Caco-2 (cell line): ENCODE measurements around the gene NIF3L1. TPM values are rescaled to one million over a fixed set of nuclear protein-coding genes. Genes with fewer than 3 reads are reported as not detected.
A peak's percentile ranks its signal among the peaks of the same experiment; 100 is the strongest.

Experiments used
- BruUV-seq: library from RNA; stranded (reverse); fragments of 400-500 nt; replicated peaks from 2 replicates; lab custom pipeline; 2021; lab: Mats Ljungman, UMichigan
- CTCF ChIA-PET: fragments of 300-600 bp; sonication (Branson Sonifier 250); formaldehyde crosslinking; loops from one replicate; lab custom pipeline; 2022; ENCODE audit warnings: antibody characterized with exemption; lab: Charles Lee
- POLR2A ChIA-PET: fragments of 300-600 bp; sonication (Branson Sonifier 250); formaldehyde crosslinking; loops from one replicate; lab custom pipeline; 2022; ENCODE audit warnings: antibody characterized with exemption; lab: Charles Lee
- DNase-seq, 2 experiments: peaks; one replicate each; pipeline versions ENCODE4 v3.0.0 to v3.0.0-alpha.2; 2020 to 2022
- H3K27me3 ChIP-seq: replicated peaks from 2 replicates; pipeline ENCODE4 v1.6.0; 2011; ENCODE audit warnings: low read length; ENCODE audit not compliant: control insufficient read depth, insufficient read depth
- H3K36me3 ChIP-seq: 2 replicates; pipeline ENCODE4 v1.5.1; 2011; ENCODE audit warnings: low read length; ENCODE audit not compliant: control insufficient read depth, insufficient read depth
- H3K4me1 ChIP-seq: fragments of 250-450 bp; sonication (Bioruptor Pico); 2 replicates; pipeline ENCODE4 v1.5.1; 2020; ENCODE audit warnings: mild to moderate bottlenecking
- H3K4me3 ChIP-seq: 2 replicates; pipeline ENCODE4 v1.5.1; 2011; ENCODE audit warnings: low read depth, mild to moderate bottlenecking, control low read depth, low read length
- H3K9me3 ChIP-seq: fragments of 250-450 bp; sonication (Bioruptor Pico); 2 replicates; pipeline ENCODE4 v1.5.1; 2020; ENCODE audit warnings: mild to moderate bottlenecking, moderate library complexity
- H3K27ac Mint-ChIP-seq: one replicate; pipeline ENCODE4 v1.8.0; 2022; ENCODE audit warnings: mixed read lengths; ENCODE audit not compliant: unreplicated experiment
- H3K27me3 Mint-ChIP-seq: one replicate; pipeline ENCODE4 v1.8.0; 2022; ENCODE audit warnings: mixed read lengths; ENCODE audit not compliant: insufficient read depth, unreplicated experiment
- H3K36me3 Mint-ChIP-seq: one replicate; pipeline ENCODE4 v1.8.0; 2022; ENCODE audit warnings: mild to moderate bottlenecking, mixed read lengths; ENCODE audit not compliant: insufficient read depth, unreplicated experiment
- H3K4me1 Mint-ChIP-seq: one replicate; pipeline ENCODE4 v1.8.0; 2022; ENCODE audit warnings: low read depth, mixed read lengths; ENCODE audit not compliant: unreplicated experiment
- H3K4me3 Mint-ChIP-seq: one replicate; pipeline ENCODE4 v1.8.0; 2022; ENCODE audit warnings: mild to moderate bottlenecking, moderate library complexity, mixed read lengths; ENCODE audit not compliant: unreplicated experiment
- H3K9me3 Mint-ChIP-seq: one replicate; pipeline ENCODE4 v1.8.0; 2022; ENCODE audit warnings: mixed read lengths; ENCODE audit not compliant: unreplicated experiment
- intact Hi-C: fragments of 100-400 bp; cut with micrococcal nuclease; formaldehyde crosslinking; loops from one replicate; pipeline ENCODE4 v1.10.0; 2022; ENCODE audit not compliant: unreplicated experiment
- total RNA-seq: library from RNA; stranded (reverse); gene quantifications from 2 replicates; pipeline ENCODE4 v1.2.3, GENCODE V29; 2022
- TF ChIP-seq, protein P1 (sequence below), 2 experiments: fragments of 200-600 bp in 1 of 2; IDR thresholded peaks; 1 replicate in 1 of 2; 2 replicates in 1 of 2; pipeline versions ENCODE4 v1.5.1 to v1.8.0; 2011 to 2022; ENCODE audit warnings: antibody characterized with exemption in 1 of 2, control low read depth in 1 of 2, inconsistent platforms in 1 of 2, low read depth in 1 of 2, low read length in 1 of 2, mild to moderate bottlenecking in 1 of 2, moderate library complexity in 1 of 2; ENCODE audit not compliant: insufficient read depth in 1 of 2, severe bottlenecking in 1 of 2, unreplicated experiment in 1 of 2

Gene NIF3L1
- total RNA-seq, 1 experiment from 2014 or later: 49.7 TPM

DNA sequence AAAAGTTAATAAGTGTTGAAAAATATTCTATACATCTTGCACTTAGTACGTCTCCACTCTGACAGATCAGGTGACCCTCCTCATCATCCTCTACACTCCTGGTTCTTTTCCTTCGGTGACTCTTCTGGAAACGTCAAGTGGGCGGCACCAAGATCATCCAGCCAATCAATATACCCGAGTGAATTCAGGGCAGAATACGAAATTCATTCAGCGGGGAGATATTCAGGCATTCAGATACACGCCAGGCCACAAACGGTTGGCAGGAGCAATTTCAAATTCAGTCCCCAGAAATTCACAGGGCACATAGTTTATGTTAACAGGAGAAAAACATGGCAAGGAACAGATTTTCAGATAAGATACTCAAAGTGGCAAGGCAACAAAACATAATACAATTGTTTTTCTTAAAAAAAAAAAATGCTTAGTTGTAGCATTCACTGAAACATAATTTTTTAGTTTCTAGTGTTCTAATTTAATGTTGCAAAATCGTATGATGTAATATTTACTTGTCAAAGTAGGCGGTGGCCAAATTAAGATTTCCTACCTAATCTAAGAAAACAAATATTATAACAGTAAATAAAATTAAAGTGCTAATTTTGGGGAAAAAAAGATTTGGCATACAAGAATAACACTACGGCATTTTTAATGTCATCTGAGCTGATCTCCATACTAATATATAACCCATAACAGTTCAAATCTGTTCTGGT lies 28.9 kb upstream of the NIF3L1 start:
- no peaks in the 10 kb centered on the region for H3K9me3 Mint-ChIP-seq
- H3K27ac Mint-ChIP-seq: peak overlapping the region; percentile 31
- Histone ChIP-seq H3K4me3 (no peak overlapping the region), H3K36me3 (peaks cover 4% of the 10 kb centered on the region; the same call in 1 of the 2 replicates), H3K4me1 (peaks cover 10% of the 10 kb centered on the region), H3K27me3 (no peaks in the 10 kb centered on the region), H3K9me3 (no peaks in the 10 kb centered on the region)
- no peak overlapping the region for H3K4me3 Mint-ChIP-seq
- peaks cover 25% of the 10 kb centered on the region for H3K4me1 Mint-ChIP-seq
- no peak for DNase-seq
- no peaks in the 10 kb centered on the region for H3K27me3 Mint-ChIP-seq
- peaks cover 92% of the 10 kb centered on the region for H3K36me3 Mint-ChIP-seq
- BruUV-seq: no TSS peak
- TF ChIP-seq, protein P1, sequence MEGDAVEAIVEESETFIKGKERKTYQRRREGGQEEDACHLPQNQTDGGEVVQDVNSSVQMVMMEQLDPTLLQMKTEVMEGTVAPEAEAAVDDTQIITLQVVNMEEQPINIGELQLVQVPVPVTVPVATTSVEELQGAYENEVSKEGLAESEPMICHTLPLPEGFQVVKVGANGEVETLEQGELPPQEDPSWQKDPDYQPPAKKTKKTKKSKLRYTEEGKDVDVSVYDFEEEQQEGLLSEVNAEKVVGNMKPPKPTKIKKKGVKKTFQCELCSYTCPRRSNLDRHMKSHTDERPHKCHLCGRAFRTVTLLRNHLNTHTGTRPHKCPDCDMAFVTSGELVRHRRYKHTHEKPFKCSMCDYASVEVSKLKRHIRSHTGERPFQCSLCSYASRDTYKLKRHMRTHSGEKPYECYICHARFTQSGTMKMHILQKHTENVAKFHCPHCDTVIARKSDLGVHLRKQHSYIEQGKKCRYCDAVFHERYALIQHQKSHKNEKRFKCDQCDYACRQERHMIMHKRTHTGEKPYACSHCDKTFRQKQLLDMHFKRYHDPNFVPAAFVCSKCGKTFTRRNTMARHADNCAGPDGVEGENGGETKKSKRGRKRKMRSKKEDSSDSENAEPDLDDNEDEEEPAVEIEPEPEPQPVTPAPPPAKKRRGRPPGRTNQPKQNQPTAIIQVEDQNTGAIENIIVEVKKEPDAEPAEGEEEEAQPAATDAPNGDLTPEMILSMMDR (IDR thresholded peaks at IDR 0.05; ENCODE audit: insufficient read depth in 1 of 2, low read depth in 1 of 2, low read length in 1 of 2, severe bottlenecking in 1 of 2, unreplicated experiment in 1 of 2): no peak
- intact Hi-C loops: loop anchor here (5.0 kb wide), 1 partner anchor 103 kb away; no protein-coding TSS in a partner anchor
- ChIA-PET CTCF (no interaction called here), POLR2A (no interaction called here)

DNA sequence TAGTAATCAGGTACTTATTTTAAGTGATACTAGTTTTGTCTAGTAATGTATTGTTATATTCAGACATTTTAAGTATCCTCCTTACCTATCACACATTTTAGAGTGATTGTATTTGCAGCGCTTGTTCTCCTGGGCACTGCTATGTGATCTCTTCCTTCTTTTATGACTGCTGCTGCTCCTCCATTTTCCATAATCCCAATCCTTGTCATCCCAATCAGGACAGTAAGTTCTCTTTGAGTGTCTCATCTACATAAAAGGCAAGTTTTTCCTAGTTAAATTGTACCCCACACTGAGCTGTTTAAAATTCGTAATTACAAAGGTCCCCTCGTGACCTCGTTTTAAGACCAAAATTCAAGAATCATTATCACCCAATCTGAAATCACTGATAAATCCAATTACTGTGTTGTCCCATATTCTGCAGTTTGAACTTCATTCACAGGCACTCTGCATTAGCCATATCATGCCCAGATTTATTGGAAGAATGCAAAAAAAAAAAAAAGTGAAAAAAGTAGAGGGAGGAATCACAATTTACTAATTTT lies 27.5 kb upstream of the NIF3L1 start:
- no peaks in the 10 kb centered on the region for H3K27me3 Mint-ChIP-seq
- peak overlapping the region; percentile 96 for H3K27ac Mint-ChIP-seq
- peaks cover 14% of the 10 kb centered on the region for H3K4me1 ChIP-seq
- H3K4me3 Mint-ChIP-seq: peak overlapping the region; percentile 84
- peaks cover 79% of the 10 kb centered on the region for H3K36me3 Mint-ChIP-seq
- POLR2A ChIA-PET: no interaction called here
- no peaks in the 10 kb centered on the region for H3K9me3 ChIP-seq
- DNase-seq: no peak
- intact Hi-C loops: loop anchor here (2.0 to 5.0 kb wide), 2 partner anchors 104 to 149 kb away; no protein-coding TSS in a partner anchor
- H3K4me3 ChIP-seq: peak overlapping the region; percentile 3; the same call in 1 of the 2 replicates
- CTCF ChIA-PET: no interaction called here
- no peaks in the 10 kb centered on the region for H3K27me3 ChIP-seq
- TF ChIP-seq, protein P1 (IDR thresholded peaks at IDR 0.05; ENCODE audit: insufficient read depth in 1 of 2, low read depth in 1 of 2, low read length in 1 of 2, severe bottlenecking in 1 of 2, unreplicated experiment in 1 of 2): no peak
- BruUV-seq: no TSS peak
- H3K4me1 Mint-ChIP-seq: peaks cover 25% of the 10 kb centered on the region
- no peaks in the 10 kb centered on the region for H3K9me3 Mint-ChIP-seq
- H3K36me3 ChIP-seq: peaks cover 4% of the 10 kb centered on the region; the same call in 1 of the 2 replicates

DNA sequence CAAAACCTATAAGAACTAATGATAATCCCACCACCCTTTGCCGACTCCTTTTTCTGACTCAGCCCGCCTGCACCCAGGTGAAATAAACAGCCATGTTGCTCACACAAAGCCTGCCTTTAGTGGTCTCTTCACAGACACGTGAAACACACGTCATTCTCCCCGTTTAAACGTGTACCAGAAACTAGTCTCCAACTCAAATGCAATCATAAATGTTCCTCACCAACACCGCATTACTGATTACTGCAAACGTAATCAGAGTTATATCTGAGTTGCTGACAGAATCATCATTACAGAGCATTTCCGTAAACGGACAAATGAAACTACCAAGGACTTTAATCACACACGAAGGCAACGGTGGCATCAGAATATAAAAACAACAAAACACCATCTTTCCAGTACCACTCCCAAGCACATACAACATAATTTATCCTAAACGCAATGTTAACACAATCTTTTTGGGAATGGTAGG lies 26.6 kb upstream of the NIF3L1 start:
- Histone ChIP-seq H3K4me1 (peaks cover 14% of the 10 kb centered on the region), H3K36me3 (peaks cover 4% of the 10 kb centered on the region; the same call in 1 of the 2 replicates), H3K27me3 (no peaks in the 10 kb centered on the region), H3K4me3 (peak overlapping the region; percentile 96), H3K9me3 (no peaks in the 10 kb centered on the region)
- TSS peak; percentile 32 for BruUV-seq
- Mint-ChIP-seq H3K27me3 (no peaks in the 10 kb centered on the region), H3K9me3 (no peaks in the 10 kb centered on the region), H3K27ac (peak overlapping the region; percentile 96), H3K36me3 (peaks cover 70% of the 10 kb centered on the region), H3K4me3 (peak overlapping the region; percentile 84), H3K4me1 (peaks cover 25% of the 10 kb centered on the region)
- TF ChIP-seq, protein P1 (IDR thresholded peaks at IDR 0.05; ENCODE audit: insufficient read depth in 1 of 2, low read depth in 1 of 2, low read length in 1 of 2, severe bottlenecking in 1 of 2, unreplicated experiment in 1 of 2): no peak
- intact Hi-C loops: loop anchor here (2.0 to 5.0 kb wide), 2 partner anchors 105 to 150 kb away; no protein-coding TSS in a partner anchor
- DNase-seq: peak in 1 of 2 experiments; percentile 29
- ChIA-PET CTCF (no interaction called here), POLR2A (no interaction called here)
